ENCODE results near the gene SLC26A6. TPM values are rescaled to one million over a fixed set of nuclear protein-coding genes. Genes with fewer than 3 reads are reported as not detected.

SLC26A6 gene
- polyA plus RNA-seq, 3 donors = 27.4 to 34.6 (median 33.1) TPM

- DNase-seq = no peak
These were observed 1.5 kb downstream of the SLC26A6 start for GRCh38 chr3:48633743-48634142.

GRCh38 chr3:48633256-48633655 is 2.0 kb downstream of the SLC26A6 start:
- DNase-seq = no peak

GRCh38 chr3:48631516-48632448 is 3.5 kb downstream of the SLC26A6 start:
- no peak for DNase-seq

- DNase-seq = no peak
These were observed 4.4 kb downstream of the SLC26A6 start for GRCh38 chr3:48630833-48631232.

- DNase-seq = no peak
These were observed 4.9 kb downstream of the SLC26A6 start for GRCh38 chr3:48630407-48630806.

GRCh38 chr3:48629894-48630293 is 5.4 kb downstream of the SLC26A6 start:
- DNase-seq = no peak

GRCh38 chr3:48628277-48629017 is 6.8 kb downstream of the SLC26A6 start:
- no peak for DNase-seq

- no peak for DNase-seq
These were observed 9.7 kb downstream of the SLC26A6 start for GRCh38 chr3:48625600-48625999.

GRCh38 chr3:48624767-48625166 is 10.5 kb downstream of the SLC26A6 start:
- DNase-seq = no peak

- DNase-seq = no peak
These were observed 11.3 kb downstream of the SLC26A6 start for GRCh38 chr3:48623851-48624547.

GRCh38 chr3:48621461-48621869 is 13.8 kb downstream of the SLC26A6 start, which contains the start of gene TMEM89:
TSS of gene TMEM89 (minus strand) at chr3:48621769. CDS start at chr3:48621756, 13 bp downstream.
- no peak for DNase-seq

- no peak for DNase-seq
These were observed 15.4 kb downstream of the SLC26A6 start for GRCh38 chr3:48619541-48620524.

- no peak for DNase-seq
These were observed 17.7 kb downstream of the SLC26A6 start for GRCh38 chr3:48617559-48617958.

- DNase-seq = no peak
These were observed 21.2 kb downstream of the SLC26A6 start for GRCh38 chr3:48614044-48614443.

GRCh38 chr3:48612309-48612708 is 23.0 kb downstream of the SLC26A6 start:
- DNase-seq = no peak

GRCh38 chr3:48609088-48610005 is 25.9 kb downstream of the SLC26A6 start, which contains the start of gene UQCRC1:
TSS of gene UQCRC1 (minus strand) at chr3:48609646. CDS start at chr3:48609620, 26 bp downstream.
- peak; percentile 92 for DNase-seq

- no peak for DNase-seq
These were observed 27.7 kb downstream of the SLC26A6 start for GRCh38 chr3:48607519-48607918.

- no peak for DNase-seq
These were observed 33.7 kb downstream of the SLC26A6 start for GRCh38 chr3:48601622-48601994.

GRCh38 chr3:48600711-48601621 is 34.3 kb downstream of the SLC26A6 start:
- DNase-seq = no peak
